ENCODE measurements around the gene HIRA. TPM values are rescaled to one million over a fixed set of nuclear protein-coding genes. Genes with fewer than 3 reads are reported as not detected.
"Not testable (repeated sequence)": the region's sequence is repeated elsewhere in the genome, so short reads cannot be mapped to it uniquely, and the experiment has no call there.

Gene HIRA
- total RNA-seq, 1 donor from 2014 or later: 15.8 TPM

GRCh38 chr22:19438298-19438697 is 6.8 kb upstream of the HIRA start:
- no peak for ATAC-seq

GRCh38 chr22:19436444-19437161 is 5.1 kb upstream of the HIRA start:
- ATAC-seq: not testable (repeated sequence)

GRCh38 chr22:19434829-19435580 is 3.5 kb upstream of the HIRA start:
- no peak for ATAC-seq

- ATAC-seq: no peak
Measured at GRCh38 chr22:19434401-19434800, 2.9 kb upstream of the HIRA start.

- peak; percentile 97 for ATAC-seq
Measured at GRCh38 chr22:19432133-19432851, 759 bp upstream of the HIRA start, which contains the start of gene MRPL40. Gene MRPL40 (plus strand): TSS chr22:19432545. CDS start chr22:19432555, 10 bp downstream.

- ATAC-seq: no peak
Measured at GRCh38 chr22:19430890-19431541, 517 bp downstream of the HIRA start.

- no peak for ATAC-seq
Measured at GRCh38 chr22:19429950-19430889, 1.3 kb downstream of the HIRA start.

- no peak for ATAC-seq
Measured at GRCh38 chr22:19424186-19424500, 7.4 kb downstream of the HIRA start.

- ATAC-seq: no peak
Measured at GRCh38 chr22:19422440-19423301, 8.9 kb downstream of the HIRA start.

GRCh38 chr22:19420321-19420720 is 11.2 kb downstream of the HIRA start:
- ATAC-seq: no peak

- ATAC-seq: no peak
Measured at GRCh38 chr22:19419464-19420178, 11.9 kb downstream of the HIRA start.

- peak; percentile 17 for ATAC-seq
Measured at GRCh38 chr22:19419086-19419463, 12.5 kb downstream of the HIRA start.

GRCh38 chr22:19412923-19413322 is 18.6 kb downstream of the HIRA start:
- ATAC-seq: no peak

GRCh38 chr22:19412478-19412877 is 19.1 kb downstream of the HIRA start:
- ATAC-seq: no peak

GRCh38 chr22:19411690-19412045 is 19.9 kb downstream of the HIRA start:
- ATAC-seq: no peak

GRCh38 chr22:19410941-19411689 is 20.4 kb downstream of the HIRA start:
- ATAC-seq: no peak

GRCh38 chr22:19407649-19408606 is 23.6 kb downstream of the HIRA start:
- no peak for ATAC-seq

- ATAC-seq: no peak
Measured at GRCh38 chr22:19406846-19407245, 24.7 kb downstream of the HIRA start.
